ENCODE data around the gene PLXNA4. TPM values are rescaled to one million over a fixed set of nuclear protein-coding genes. Genes with fewer than 3 reads are reported as not detected.
A peak's percentile ranks its signal among the peaks of the same experiment; 100 is the strongest.

PLXNA4 gene
- total RNA-seq, 1 donor from 2014 or later: 3.3 TPM

DNA sequence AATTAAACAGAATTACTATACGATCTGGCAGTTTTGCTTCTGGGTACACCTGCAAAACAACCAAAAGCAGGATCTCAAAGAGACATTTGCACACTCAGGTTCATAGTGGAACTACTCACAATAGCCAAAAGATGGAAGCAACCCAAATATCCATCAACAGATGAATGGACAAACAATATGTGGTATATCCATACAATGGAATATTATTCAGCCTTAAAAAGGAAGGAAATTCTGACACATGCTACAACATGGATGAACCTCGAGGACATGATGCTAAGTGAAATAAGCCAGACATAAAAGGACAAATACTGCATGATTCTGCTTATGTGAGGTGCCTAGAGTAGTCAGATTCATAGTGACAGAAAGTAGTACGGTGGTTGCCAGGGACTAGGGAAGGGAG, 330.7 kb downstream of the PLXNA4 start:
- H3K36me3 Mint-ChIP-seq (ENCODE audit: low read depth, unreplicated experiment): peaks cover 5% of the 10 kb centered on the region

GRCh38 chr7:132244903-132245480, 331.3 kb downstream of the PLXNA4 start:
- Mint-ChIP-seq H3K4me3 (ENCODE audit: unreplicated experiment) (no peak overlapping the region), H3K9me3 (ENCODE audit: unreplicated experiment) (peaks cover 8% of the 10 kb centered on the region), H3K36me3 (ENCODE audit: low read depth, unreplicated experiment) (peaks cover 5% of the 10 kb centered on the region), H3K27me3 (ENCODE audit: low read depth, unreplicated experiment) (peaks cover 4% of the 10 kb centered on the region), H3K4me1 (ENCODE audit: low read depth, unreplicated experiment) (peaks cover 15% of the 10 kb centered on the region), H3K27ac (ENCODE audit: unreplicated experiment) (no peak overlapping the region)
- H3K9me3 ChIP-seq (ENCODE audit: insufficient read depth, low read depth, low read length): peaks cover 5% of the 10 kb centered on the region
- no peak for DNase-seq (ENCODE audit: low read depth)
- H3K79me2 ChIP-seq (ENCODE audit: insufficient read depth, low read length): no peaks in the 10 kb centered on the region
- no peaks in the 10 kb centered on the region for H3K4me1 ChIP-seq (ENCODE audit: insufficient read depth, low read length)
- H3K27me3 ChIP-seq (ENCODE audit: insufficient read depth, low read length): no peaks in the 10 kb centered on the region
- H3K36me3 ChIP-seq (ENCODE audit: insufficient read depth, low read length): no peaks in the 10 kb centered on the region
- no peaks in the 10 kb centered on the region for H4K20me1 ChIP-seq (ENCODE audit: insufficient read depth, low read length)
- H2AFZ ChIP-seq (ENCODE audit: low read depth, low read length): no peak overlapping the region
- TF ChIP-seq EZH2 (IDR thresholded peaks at IDR 0.05; ENCODE audit: insufficient read depth, low read length) (no peak), CTCF (IDR thresholded peaks at IDR 0.05; ENCODE audit: insufficient read depth, low read depth, low read length) (no peak)
- no peak overlapping the region for H3K9ac ChIP-seq (ENCODE audit: low read length)
- no peak for FAIRE-seq
- H3K4me3 ChIP-seq (ENCODE audit: insufficient read depth, low read depth, low read length): no peak overlapping the region
- H3K27ac ChIP-seq (ENCODE audit: low read depth, low read length): no peak overlapping the region
- no peak overlapping the region for H3K4me2 ChIP-seq (ENCODE audit: low read length)

More for the DNA sequence above, 330.7 kb downstream of the PLXNA4 start:
- Histone ChIP-seq H3K4me3 (ENCODE audit: insufficient read depth, low read depth, low read length) (no peak overlapping the region), H3K27me3 (ENCODE audit: insufficient read depth, low read length) (no peaks in the 10 kb centered on the region), H3K27ac (ENCODE audit: low read depth, low read length) (no peak overlapping the region), H3K79me2 (ENCODE audit: insufficient read depth, low read length) (no peaks in the 10 kb centered on the region), H3K9ac (ENCODE audit: low read length) (no peak overlapping the region), H3K36me3 (ENCODE audit: insufficient read depth, low read length) (no peaks in the 10 kb centered on the region), H3K4me2 (ENCODE audit: low read length) (no peak overlapping the region), H3K4me1 (ENCODE audit: insufficient read depth, low read length) (no peaks in the 10 kb centered on the region), H3K9me3 (ENCODE audit: insufficient read depth, low read depth, low read length) (peaks cover 5% of the 10 kb centered on the region), H4K20me1 (ENCODE audit: insufficient read depth, low read length) (no peaks in the 10 kb centered on the region), H2AFZ (ENCODE audit: low read depth, low read length) (no peak overlapping the region)
- H3K27ac Mint-ChIP-seq (ENCODE audit: unreplicated experiment): no peak overlapping the region
- no peak overlapping the region for H3K4me3 Mint-ChIP-seq (ENCODE audit: unreplicated experiment)
- peaks cover 8% of the 10 kb centered on the region for H3K9me3 Mint-ChIP-seq (ENCODE audit: unreplicated experiment)
- H3K4me1 Mint-ChIP-seq (ENCODE audit: low read depth, unreplicated experiment): peaks cover 20% of the 10 kb centered on the region
- H3K27me3 Mint-ChIP-seq (ENCODE audit: low read depth, unreplicated experiment): peaks cover 4% of the 10 kb centered on the region
- DNase-seq (ENCODE audit: low read depth): no peak
- TF ChIP-seq EZH2 (IDR thresholded peaks at IDR 0.05; ENCODE audit: insufficient read depth, low read length) (no peak), CTCF (IDR thresholded peaks at IDR 0.05; ENCODE audit: insufficient read depth, low read depth, low read length) (no peak)
- no peak for FAIRE-seq

DNA sequence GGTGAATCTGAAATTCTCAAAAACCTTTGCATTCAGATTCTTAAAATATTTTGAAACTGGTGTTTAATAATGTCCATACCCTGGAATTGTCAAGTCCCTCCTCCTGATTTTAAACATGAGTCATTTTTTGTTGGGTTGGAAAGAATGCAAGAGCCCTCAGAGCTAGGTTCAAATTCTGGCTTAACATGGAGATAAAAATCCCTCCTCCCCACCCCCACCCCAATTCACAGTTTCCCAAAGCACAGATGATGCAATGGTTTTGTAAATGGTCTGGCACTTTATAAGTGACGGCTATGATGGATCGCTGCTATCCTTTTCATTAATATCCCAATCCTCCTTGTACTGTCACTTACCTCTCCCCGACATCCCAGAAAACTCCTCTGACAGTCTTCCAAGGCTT, 332.8 kb downstream of the PLXNA4 start:
- no peak overlapping the region for H3K4me2 ChIP-seq (ENCODE audit: low read length)

More for the DNA sequence above, 332.8 kb downstream of the PLXNA4 start:
- H3K36me3 ChIP-seq (ENCODE audit: insufficient read depth, low read length): no peaks in the 10 kb centered on the region
- FAIRE-seq (no peak), DNase-seq (ENCODE audit: low read depth) (peak; percentile 67)
- H3K4me1 Mint-ChIP-seq (ENCODE audit: low read depth, unreplicated experiment): peaks cover 11% of the 10 kb centered on the region
- peaks cover 7% of the 10 kb centered on the region for H3K27me3 Mint-ChIP-seq (ENCODE audit: low read depth, unreplicated experiment)
- peak overlapping the region; percentile 86 for H3K27ac Mint-ChIP-seq (ENCODE audit: unreplicated experiment)
- H3K9ac ChIP-seq (ENCODE audit: low read length): no peak overlapping the region
- H3K79me2 ChIP-seq (ENCODE audit: insufficient read depth, low read length): no peaks in the 10 kb centered on the region
- TF ChIP-seq CTCF (IDR thresholded peaks at IDR 0.05; ENCODE audit: insufficient read depth, low read depth, low read length) (no peak), EZH2 (IDR thresholded peaks at IDR 0.05; ENCODE audit: insufficient read depth, low read length) (no peak)
- H4K20me1 ChIP-seq (ENCODE audit: insufficient read depth, low read length): no peaks in the 10 kb centered on the region
- peaks cover 5% of the 10 kb centered on the region for H3K9me3 ChIP-seq (ENCODE audit: insufficient read depth, low read depth, low read length)
- no peaks in the 10 kb centered on the region for H3K4me1 ChIP-seq (ENCODE audit: insufficient read depth, low read length)
- H3K27me3 ChIP-seq (ENCODE audit: insufficient read depth, low read length): no peaks in the 10 kb centered on the region
- H3K4me3 Mint-ChIP-seq (ENCODE audit: unreplicated experiment): no peak overlapping the region
- peaks cover 8% of the 10 kb centered on the region for H3K9me3 Mint-ChIP-seq (ENCODE audit: unreplicated experiment)
- no peak overlapping the region for H2AFZ ChIP-seq (ENCODE audit: low read depth, low read length)
- peaks cover 3% of the 10 kb centered on the region for H3K36me3 Mint-ChIP-seq (ENCODE audit: low read depth, unreplicated experiment)
- H3K4me3 ChIP-seq (ENCODE audit: insufficient read depth, low read depth, low read length): no peak overlapping the region
- H3K27ac ChIP-seq (ENCODE audit: low read depth, low read length): no peak overlapping the region

All from astrocyte (in vitro differentiated cells and primary cell).